ENCODE measurements around the gene ARG2.
A peak's percentile ranks its signal among the peaks of the same experiment; 100 is the strongest.
"Not testable (repeated sequence)": the region's sequence is repeated elsewhere in the genome, so short reads cannot be mapped to it uniquely, and the experiment has no call there.

The ARG2 gene

GRCh38 chr14:67600562-67600974 is 19.2 kb upstream of the ARG2 start:
- DNase-seq; ATAC-seq (replicated peaks); H3K27me3 Mint-ChIP-seq; H3K9me3 Mint-ChIP-seq: not testable (repeated sequence)
- H3K36me3 Mint-ChIP-seq (ENCODE audit: insufficient read depth), result peaks cover 13% of the 10 kb centered on the region
- H3K27ac Mint-ChIP-seq, result peak overlapping the region; percentile 94 to 97
- peak overlapping the region; percentile 94 to 97 for H3K4me3 Mint-ChIP-seq
- peaks cover 19 to 33% of the 10 kb centered on the region in 2 donors for H3K4me1 Mint-ChIP-seq (ENCODE audit: low read depth in 2 of 2)

- peaks cover 16 to 26% of the 10 kb centered on the region in 2 donors for H3K4me1 Mint-ChIP-seq (ENCODE audit: low read depth in 2 of 2)
- no peak for DNase-seq
- ATAC-seq (replicated peaks), result no peak
- H3K4me3 Mint-ChIP-seq, result peak overlapping the region in 1 of 2 donors; percentile 97
- H3K27me3 Mint-ChIP-seq, result no peaks in the 10 kb centered on the region
- no peaks in the 10 kb centered on the region for H3K9me3 Mint-ChIP-seq
- peak overlapping the region in 1 of 2 donors; percentile 25 for H3K27ac Mint-ChIP-seq
- peaks cover 13% of the 10 kb centered on the region for H3K36me3 Mint-ChIP-seq (ENCODE audit: insufficient read depth)
These were observed 17.6 kb upstream of the ARG2 start for GRCh38 chr14:67602076-67602475.

- H3K27me3 Mint-ChIP-seq, result no peaks in the 10 kb centered on the region
- peaks cover 14 to 19% of the 10 kb centered on the region in 2 donors for H3K4me1 Mint-ChIP-seq (ENCODE audit: low read depth in 2 of 2)
- DNase-seq (no peak), ATAC-seq (replicated peaks) (no peak)
- no peak overlapping the region for H3K4me3 Mint-ChIP-seq
- H3K27ac Mint-ChIP-seq, result no peak overlapping the region
- peaks cover 10% of the 10 kb centered on the region for H3K36me3 Mint-ChIP-seq (ENCODE audit: insufficient read depth)
- H3K9me3 Mint-ChIP-seq, result no peaks in the 10 kb centered on the region
These were observed 16.6 kb upstream of the ARG2 start for GRCh38 chr14:67602995-67603545.

GRCh38 chr14:67607646-67608045 is 12.1 kb upstream of the ARG2 start:
- ATAC-seq (replicated peaks), result no peak
- H3K9me3 Mint-ChIP-seq, result no peaks in the 10 kb centered on the region
- H3K4me3 Mint-ChIP-seq, result no peak overlapping the region
- H3K36me3 Mint-ChIP-seq (ENCODE audit: insufficient read depth), result no peaks in the 10 kb centered on the region
- H3K27ac Mint-ChIP-seq, result no peak overlapping the region
- DNase-seq, result no peak
- no peaks in the 10 kb centered on the region for H3K4me1 Mint-ChIP-seq (ENCODE audit: low read depth in 2 of 2)
- peaks cover 5 to 36% of the 10 kb centered on the region in 2 donors for H3K27me3 Mint-ChIP-seq

GRCh38 chr14:67609642-67610310 is 9.9 kb upstream of the ARG2 start:
- no peaks in the 10 kb centered on the region for H3K9me3 Mint-ChIP-seq
- no peak for ATAC-seq (replicated peaks)
- no peak overlapping the region for H3K4me3 Mint-ChIP-seq
- DNase-seq, result no peak
- no peak overlapping the region for H3K27ac Mint-ChIP-seq
- no peaks in the 10 kb centered on the region for H3K4me1 Mint-ChIP-seq (ENCODE audit: low read depth in 2 of 2)
- no peaks in the 10 kb centered on the region for H3K36me3 Mint-ChIP-seq (ENCODE audit: insufficient read depth)
- H3K27me3 Mint-ChIP-seq, result peaks cover 5 to 56% of the 10 kb centered on the region in 2 donors

GRCh38 chr14:67610491-67610890 is 9.2 kb upstream of the ARG2 start:
- H3K4me3 Mint-ChIP-seq, result no peak overlapping the region
- no peaks in the 10 kb centered on the region for H3K9me3 Mint-ChIP-seq
- ATAC-seq (replicated peaks) (no peak), DNase-seq (no peak)
- H3K4me1 Mint-ChIP-seq (ENCODE audit: low read depth in 2 of 2), result no peaks in the 10 kb centered on the region
- peaks cover 5 to 56% of the 10 kb centered on the region in 2 donors for H3K27me3 Mint-ChIP-seq
- no peaks in the 10 kb centered on the region for H3K36me3 Mint-ChIP-seq (ENCODE audit: insufficient read depth)
- H3K27ac Mint-ChIP-seq, result no peak overlapping the region

GRCh38 chr14:67618617-67619063 is 1.1 kb upstream of the ARG2 start:
- peak overlapping the region; percentile 91 to 92 for H3K4me3 Mint-ChIP-seq
- H3K9me3 Mint-ChIP-seq, result no peaks in the 10 kb centered on the region
- ATAC-seq (replicated peaks) (peak; percentile 52), DNase-seq (peak; percentile 25 to 41 (median 27))
- H3K27me3 Mint-ChIP-seq, result peaks cover 0 to 23% of the 10 kb centered on the region in 2 donors
- H3K36me3 Mint-ChIP-seq (ENCODE audit: insufficient read depth), result peaks cover 20% of the 10 kb centered on the region
- H3K4me1 Mint-ChIP-seq (ENCODE audit: low read depth in 2 of 2), result peaks cover 19 to 22% of the 10 kb centered on the region in 2 donors
- H3K27ac Mint-ChIP-seq, result peak overlapping the region; percentile 96

- Mint-ChIP-seq H3K4me3 (peak overlapping the region; percentile 91 to 92), H3K9me3 (no peaks in the 10 kb centered on the region), H3K27me3 (peaks cover 0 to 13% of the 10 kb centered on the region in 2 donors), H3K27ac (peak overlapping the region; percentile 96), H3K36me3 (ENCODE audit: insufficient read depth) (peaks cover 20% of the 10 kb centered on the region), H3K4me1 (ENCODE audit: low read depth in 2 of 2) (peaks cover 19 to 22% of the 10 kb centered on the region in 2 donors)
- DNase-seq (no peak), ATAC-seq (replicated peaks) (no peak)
These were observed 581 bp downstream of the ARG2 start for GRCh38 chr14:67620217-67620785.

DNA sequence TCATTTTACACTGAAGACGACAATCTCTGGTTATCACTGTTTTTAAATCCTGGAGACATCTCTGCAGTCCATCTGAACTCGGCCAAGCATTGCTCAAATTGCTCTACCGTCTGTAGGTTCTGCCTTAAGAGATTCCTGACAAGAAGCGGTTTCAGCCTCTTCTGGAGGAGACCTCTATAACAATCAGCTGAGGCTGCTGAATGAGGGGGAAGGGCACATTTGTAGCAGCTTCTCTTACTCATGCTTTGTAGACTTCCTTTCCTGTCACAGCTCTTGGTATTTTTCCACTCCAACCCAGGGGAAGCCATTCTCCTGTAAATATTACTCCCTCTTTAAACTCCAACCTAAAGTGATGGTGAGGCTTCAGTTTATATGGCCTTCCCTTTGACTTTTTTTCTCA is 3.0 kb downstream of the ARG2 start:
- H3K36me3 Mint-ChIP-seq (ENCODE audit: insufficient read depth), result peaks cover 20% of the 10 kb centered on the region
- no peak for DNase-seq
- H3K4me1 Mint-ChIP-seq (ENCODE audit: low read depth in 2 of 2), result peaks cover 19 to 22% of the 10 kb centered on the region in 2 donors
- H3K4me3 Mint-ChIP-seq, result no peak overlapping the region
- H3K27ac Mint-ChIP-seq, result no peak overlapping the region
- ATAC-seq (replicated peaks), result no peak
- no peaks in the 10 kb centered on the region for H3K9me3 Mint-ChIP-seq
- peaks cover 0 to 13% of the 10 kb centered on the region in 2 donors for H3K27me3 Mint-ChIP-seq

DNA sequence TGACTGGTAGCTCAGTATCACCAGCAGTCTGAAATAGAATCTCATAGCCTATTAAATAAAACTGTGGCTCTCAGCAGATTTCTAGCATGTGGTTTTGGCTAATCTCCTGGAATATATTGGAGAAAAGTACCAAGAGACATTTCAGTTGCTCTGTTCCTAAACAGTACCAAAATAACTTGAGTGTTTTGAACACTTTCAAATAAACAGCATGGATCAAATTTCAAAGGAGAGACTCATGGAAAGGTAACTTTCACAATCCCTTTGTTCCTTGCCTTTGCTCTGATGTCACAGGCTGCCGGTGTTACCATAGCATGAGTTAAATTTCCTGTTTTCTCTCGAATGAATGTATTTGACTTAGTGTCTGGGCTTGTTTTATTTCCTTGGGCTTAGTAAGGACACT is 3.4 kb downstream of the ARG2 start:
- H3K4me1 Mint-ChIP-seq (ENCODE audit: low read depth in 2 of 2), result peaks cover 19 to 22% of the 10 kb centered on the region in 2 donors
- peaks cover 0 to 13% of the 10 kb centered on the region in 2 donors for H3K27me3 Mint-ChIP-seq
- DNase-seq, result no peak
- H3K27ac Mint-ChIP-seq, result no peak overlapping the region
- no peak for ATAC-seq (replicated peaks)
- no peak overlapping the region for H3K4me3 Mint-ChIP-seq
- no peaks in the 10 kb centered on the region for H3K9me3 Mint-ChIP-seq
- peaks cover 23% of the 10 kb centered on the region for H3K36me3 Mint-ChIP-seq (ENCODE audit: insufficient read depth)

DNA sequence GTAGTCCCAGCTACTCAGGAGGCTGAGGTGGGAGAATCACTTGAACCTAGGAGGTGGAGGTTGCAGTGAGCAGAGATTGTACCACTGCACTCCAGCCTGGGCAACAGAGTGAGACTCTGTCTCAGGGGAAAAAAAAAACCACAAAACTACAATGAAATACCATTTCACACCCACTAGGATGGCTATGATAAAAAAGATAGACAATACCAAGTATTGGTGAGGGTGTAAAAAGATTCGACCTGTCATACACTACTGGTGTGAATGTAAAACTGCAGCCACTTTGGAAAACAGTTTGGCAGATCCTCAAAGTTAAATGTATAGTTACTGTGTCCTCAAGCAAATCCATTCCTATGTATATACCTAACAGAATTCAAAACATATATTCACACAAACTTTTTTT is 6.4 kb downstream of the ARG2 start:
- H3K4me1 Mint-ChIP-seq (ENCODE audit: low read depth in 2 of 2); H3K36me3 Mint-ChIP-seq (ENCODE audit: insufficient read depth); H3K9me3 Mint-ChIP-seq; DNase-seq; H3K4me3 Mint-ChIP-seq; H3K27ac Mint-ChIP-seq; ATAC-seq (replicated peaks); H3K27me3 Mint-ChIP-seq: not testable (repeated sequence)

DNA sequence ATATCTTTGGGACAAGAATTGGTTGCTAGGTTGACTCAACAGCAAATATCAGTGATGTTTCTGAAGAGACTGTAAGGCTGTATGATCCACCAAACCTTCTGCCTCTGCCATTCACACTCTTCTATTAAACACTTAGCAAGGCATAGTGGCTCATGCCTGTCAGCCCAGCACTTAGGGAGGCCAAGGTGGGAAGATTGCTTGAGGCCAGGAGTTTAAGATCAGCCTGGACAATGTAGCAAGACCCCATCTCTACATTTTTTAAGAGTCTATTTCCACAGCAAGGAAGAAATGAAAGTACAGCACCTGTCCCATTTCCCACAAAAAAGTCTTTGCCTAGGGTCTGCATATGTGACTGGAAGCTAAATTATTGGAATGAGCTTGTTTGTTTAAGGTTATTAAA is 7.8 kb downstream of the ARG2 start:
- H3K36me3 Mint-ChIP-seq (ENCODE audit: insufficient read depth), result peaks cover 5% of the 10 kb centered on the region
- DNase-seq (no peak), ATAC-seq (replicated peaks) (no peak)
- H3K27me3 Mint-ChIP-seq, result no peaks in the 10 kb centered on the region
- no peak overlapping the region for H3K4me3 Mint-ChIP-seq
- H3K27ac Mint-ChIP-seq, result no peak overlapping the region
- no peaks in the 10 kb centered on the region for H3K4me1 Mint-ChIP-seq (ENCODE audit: low read depth in 2 of 2)
- no peaks in the 10 kb centered on the region for H3K9me3 Mint-ChIP-seq

DNA sequence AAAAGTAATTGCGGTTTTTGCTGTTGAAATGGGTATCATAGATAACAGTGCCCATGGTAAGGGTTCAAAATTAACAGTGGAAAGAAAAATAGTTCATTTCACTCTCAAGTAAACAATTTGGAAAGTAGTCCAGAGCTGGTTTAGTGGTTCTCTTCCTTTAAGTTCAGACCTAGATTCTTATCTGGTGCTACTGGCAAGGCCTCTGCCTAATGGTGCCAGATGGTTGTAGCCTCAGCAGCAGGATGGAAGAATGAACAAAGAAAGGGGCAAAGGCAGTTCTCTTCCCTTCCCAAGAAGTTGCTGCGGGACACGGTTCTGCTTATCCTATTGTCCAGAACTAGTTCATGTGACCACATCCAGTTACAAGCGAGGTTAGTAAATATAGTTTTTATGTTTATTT is 10.5 kb downstream of the ARG2 start:
- no peak for DNase-seq
- H3K4me3 Mint-ChIP-seq, result no peak overlapping the region
- H3K36me3 Mint-ChIP-seq (ENCODE audit: insufficient read depth), result peaks cover 5% of the 10 kb centered on the region
- no peaks in the 10 kb centered on the region for H3K4me1 Mint-ChIP-seq (ENCODE audit: low read depth in 2 of 2)
- H3K27me3 Mint-ChIP-seq, result no peaks in the 10 kb centered on the region
- no peak for ATAC-seq (replicated peaks)
- no peak overlapping the region for H3K27ac Mint-ChIP-seq
- no peaks in the 10 kb centered on the region for H3K9me3 Mint-ChIP-seq

- Mint-ChIP-seq H3K27ac (no peak overlapping the region), H3K4me3 (no peak overlapping the region), H3K4me1 (ENCODE audit: low read depth in 2 of 2) (no peaks in the 10 kb centered on the region), H3K9me3 (no peaks in the 10 kb centered on the region), H3K36me3 (ENCODE audit: insufficient read depth) (peaks cover 5% of the 10 kb centered on the region), H3K27me3 (no peaks in the 10 kb centered on the region)
- DNase-seq, result no peak
- no peak for ATAC-seq (replicated peaks)
These were observed 11.2 kb downstream of the ARG2 start for GRCh38 chr14:67630938-67631337.

All from effector memory CD8-positive, alpha-beta T cell (primary cell).